Fibroblast of skin of scalp (primary cell): ENCODE data around the gene PDLIM5.
A peak's percentile ranks its signal among the peaks of the same experiment; 100 is the strongest.
"Not testable (repeated sequence)": the region's sequence is repeated elsewhere in the genome, so short reads cannot be mapped to it uniquely, and the experiment has no call there.

Source experiments
- DNase-seq: peaks from one replicate; pipeline ENCODE4 v3.0.0-alpha.2; 2013

Gene PDLIM5

DNA sequence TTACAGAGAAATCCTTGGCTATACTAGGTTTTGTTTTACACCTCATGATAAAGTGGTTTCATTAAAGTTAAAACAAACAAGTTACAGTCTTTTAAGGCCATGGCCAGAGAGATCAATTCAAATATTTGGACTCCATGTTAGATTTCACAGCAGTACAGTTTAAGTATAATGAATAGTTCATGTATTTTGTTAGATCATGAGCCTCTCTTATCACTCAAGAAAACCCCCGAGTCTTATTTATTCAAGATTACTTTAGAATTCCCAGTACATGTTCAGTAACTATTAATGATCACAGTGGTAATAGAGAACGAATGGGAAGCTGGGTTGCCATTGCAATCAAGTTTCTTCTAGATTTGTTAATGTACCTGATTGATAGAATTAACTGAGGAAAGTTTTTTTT lies 15.2 kb downstream of the PDLIM5 start:
- DNase-seq, result no peak

DNA sequence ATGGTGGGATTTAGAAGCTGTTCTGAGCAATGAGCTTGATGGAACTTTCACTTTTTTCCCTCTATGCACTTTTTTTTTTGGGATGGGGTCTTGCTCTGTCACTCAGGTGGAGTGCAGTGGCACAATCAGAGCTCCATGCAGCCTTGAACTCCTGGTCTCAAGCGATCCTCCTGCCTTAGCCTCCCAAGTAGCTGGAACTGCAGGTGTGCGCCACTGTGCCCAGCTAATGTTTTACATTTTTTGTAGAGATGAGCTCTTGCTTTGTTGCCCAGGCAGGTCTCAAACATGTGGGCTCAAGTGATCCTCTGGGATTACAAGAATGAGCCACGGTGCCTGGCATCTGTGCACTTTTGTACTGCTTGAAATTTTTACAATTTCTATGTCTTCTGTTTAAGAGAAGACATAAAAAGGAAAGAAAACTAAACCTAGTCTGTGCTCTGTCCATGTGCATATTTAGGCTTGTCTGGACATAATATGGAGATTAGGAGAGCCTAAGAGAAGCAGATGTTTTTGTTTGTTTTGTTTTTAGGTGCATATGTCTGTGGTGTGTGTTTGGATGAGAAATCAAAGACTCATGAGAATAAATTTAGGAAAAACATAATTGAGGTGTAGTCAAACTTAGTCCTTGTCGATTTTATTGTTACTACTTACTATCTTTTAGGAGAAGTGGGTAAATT lies 16.5 kb downstream of the PDLIM5 start:
- DNase-seq, result no peak

DNA sequence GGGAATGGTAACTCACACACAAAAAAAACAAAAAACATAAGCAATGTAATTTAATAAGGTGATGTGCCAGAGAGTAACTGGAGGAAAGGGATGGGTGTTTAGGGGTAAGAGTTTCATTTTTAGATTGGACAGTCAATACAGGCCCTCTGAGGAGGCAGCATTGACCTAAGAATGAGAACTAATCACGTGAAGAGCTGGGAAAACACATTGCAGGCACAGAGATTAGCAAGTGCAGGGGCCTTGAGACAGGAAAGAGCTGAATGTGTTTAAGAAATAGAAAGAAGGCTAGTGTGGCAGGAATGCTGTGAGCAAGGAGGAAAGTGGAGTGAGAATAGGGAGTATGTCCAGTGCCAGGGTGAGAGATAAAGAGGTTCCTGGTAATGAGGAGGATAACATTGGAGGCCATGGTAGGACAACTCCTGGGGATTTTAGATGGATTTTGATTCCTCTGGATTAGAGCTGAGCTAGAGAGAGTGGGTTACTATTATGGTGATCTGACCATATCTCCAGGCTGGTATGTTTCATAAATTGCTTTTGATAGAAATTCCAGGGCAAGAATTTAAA lies 17.6 kb downstream of the PDLIM5 start:
- DNase-seq, result no peak

DNA sequence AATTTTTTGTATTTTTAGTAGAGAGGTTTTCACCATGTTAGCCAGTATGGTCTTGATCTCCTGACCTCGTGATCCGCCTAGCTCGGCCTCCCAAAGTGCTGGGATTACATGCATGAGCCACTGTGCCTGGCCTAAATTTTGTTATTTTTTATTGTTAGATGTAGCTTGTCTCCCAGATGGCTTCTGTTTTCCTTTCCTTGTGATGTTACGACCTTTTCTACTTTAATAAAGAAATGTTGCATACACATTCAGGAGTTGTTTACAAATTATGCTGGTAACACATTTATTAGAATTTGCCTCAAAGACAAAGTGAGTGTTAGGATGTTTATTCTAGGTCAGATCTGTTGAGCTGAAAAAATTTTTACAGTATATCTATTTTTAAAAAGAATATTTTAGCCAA lies 18.4 kb downstream of the PDLIM5 start:
- DNase-seq, result no peak

DNA sequence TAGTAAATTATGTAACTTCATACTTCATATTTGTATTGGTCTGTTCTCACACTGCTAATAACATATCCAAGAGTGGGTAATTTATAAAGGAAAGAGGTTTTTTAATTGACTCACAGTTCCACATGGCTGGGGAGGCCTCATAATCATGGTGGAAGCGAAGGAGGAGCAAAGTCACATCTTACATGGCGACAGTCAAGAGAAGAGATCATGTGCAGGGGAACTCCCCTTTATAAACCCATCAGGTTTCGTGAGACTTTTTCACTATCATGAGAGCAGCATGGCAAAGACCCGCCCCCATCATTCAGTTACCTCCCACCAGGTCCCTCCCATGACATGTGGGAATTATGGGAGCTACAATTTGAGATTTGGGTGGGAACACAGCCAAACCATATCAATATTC lies 19.0 kb downstream of the PDLIM5 start:
- not testable (repeated sequence) for DNase-seq

DNA sequence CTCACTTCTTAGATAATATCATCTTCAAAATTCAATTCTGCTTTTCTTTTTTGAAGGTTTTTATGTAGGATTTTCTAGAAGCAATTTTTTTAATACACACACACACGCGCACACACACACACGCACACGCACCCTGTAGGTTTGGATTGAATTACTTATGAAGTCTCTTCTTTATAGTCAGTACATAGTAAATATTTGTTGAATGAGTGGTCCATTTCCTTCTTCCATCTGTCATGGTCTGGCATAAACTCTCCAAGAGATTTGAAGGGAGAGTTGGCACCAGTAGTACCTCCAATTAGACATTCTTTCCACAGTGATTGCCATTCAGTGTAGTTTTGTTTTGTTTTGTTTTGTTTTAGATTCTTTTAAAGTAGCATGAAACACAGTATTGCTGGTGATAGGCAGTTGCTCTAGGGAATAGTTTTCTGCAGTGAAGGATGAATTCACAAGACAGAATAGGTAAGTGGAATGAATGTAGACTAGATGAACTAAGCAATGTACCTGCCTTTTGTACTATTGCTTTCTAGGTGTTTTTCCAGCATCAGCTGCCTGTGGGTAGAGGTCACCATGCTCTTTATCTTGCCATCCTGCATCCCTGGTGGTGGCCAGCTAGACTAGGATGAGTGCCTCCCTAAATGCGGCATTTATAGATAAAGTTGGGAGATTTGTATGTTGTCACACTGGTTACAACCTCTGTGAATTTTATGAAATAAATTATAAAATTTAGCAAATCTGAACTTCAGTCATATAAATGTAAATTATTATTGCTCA lies 20.5 kb downstream of the PDLIM5 start:
- peak; percentile 79 for DNase-seq

DNA sequence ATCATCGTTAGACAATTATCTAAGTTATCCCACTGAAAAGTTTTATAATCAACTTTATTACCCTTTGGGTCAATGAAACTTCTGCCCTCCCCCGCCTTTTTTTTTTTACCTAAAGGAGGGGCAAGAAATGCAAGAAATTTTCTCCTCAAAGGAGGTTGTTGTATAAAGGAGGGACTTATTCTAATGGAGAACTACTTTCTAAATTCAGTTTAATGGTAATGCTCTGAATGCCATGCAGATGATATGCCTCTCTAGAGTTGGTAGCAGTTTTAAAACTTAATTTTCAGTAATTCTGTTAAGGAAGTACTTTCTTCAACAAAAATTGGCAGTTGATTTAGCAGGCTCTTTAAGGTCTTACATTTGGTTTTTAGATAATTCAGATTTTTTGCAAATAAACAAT lies 23.3 kb downstream of the PDLIM5 start:
- no peak for DNase-seq

DNA sequence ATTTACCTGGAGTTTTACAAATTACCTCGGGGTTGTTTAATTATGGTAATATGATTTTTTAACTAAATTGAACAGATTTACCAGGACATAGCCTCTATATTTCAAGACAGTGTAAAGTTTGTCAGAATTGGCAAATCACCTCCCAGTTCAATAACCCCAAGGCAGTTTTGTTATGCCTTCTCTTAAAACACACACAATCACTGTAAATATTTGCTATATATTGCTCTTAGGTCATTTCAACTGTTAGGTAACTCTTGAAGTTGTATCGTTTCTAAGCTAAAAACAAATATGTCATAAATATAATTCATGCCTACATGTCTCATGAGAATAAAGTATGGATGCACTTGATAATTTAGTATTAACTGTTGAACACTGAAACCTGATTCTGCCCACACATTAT lies 24.1 kb downstream of the PDLIM5 start:
- no peak for DNase-seq

DNA sequence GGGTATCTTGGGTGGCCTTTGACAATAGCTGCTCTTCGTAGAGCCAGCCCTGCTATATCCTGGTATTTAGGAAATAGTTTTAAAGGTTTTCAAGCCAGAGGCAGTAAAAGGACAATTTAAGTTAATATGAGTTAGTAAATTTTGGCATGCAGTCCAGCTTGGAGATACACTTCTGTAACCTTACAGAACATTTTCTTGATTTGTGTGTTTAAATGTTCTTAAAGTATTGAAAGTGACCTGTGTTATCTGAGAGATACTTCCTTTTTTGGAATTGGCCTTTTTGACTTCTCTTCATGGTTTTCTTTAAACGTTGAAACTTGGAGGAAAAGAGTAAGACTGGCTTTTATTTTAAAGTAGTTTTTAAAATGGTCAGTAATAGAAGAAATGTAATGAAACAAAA lies 25.5 kb downstream of the PDLIM5 start:
- DNase-seq, result no peak

DNA sequence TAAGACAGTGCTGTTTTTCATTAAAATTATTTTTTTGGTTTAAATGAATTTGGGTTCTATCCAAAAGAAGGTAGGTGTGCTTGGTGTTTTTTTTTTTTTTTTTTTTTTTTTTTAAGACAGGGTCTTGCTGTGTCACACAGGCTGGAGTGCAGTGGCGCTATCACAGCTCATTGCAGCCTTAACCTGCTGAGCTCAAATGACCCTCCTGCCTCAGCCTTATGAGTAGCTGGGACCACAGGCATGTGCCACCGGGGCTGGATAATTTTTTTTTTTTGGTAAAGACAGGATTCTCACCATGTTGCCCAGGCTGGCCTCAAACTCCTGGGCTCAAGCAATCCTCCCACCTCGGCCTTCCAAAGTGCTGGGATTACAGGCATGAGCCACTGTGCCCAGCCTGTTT lies 27.1 kb downstream of the PDLIM5 start:
- not testable (repeated sequence) for DNase-seq

DNA sequence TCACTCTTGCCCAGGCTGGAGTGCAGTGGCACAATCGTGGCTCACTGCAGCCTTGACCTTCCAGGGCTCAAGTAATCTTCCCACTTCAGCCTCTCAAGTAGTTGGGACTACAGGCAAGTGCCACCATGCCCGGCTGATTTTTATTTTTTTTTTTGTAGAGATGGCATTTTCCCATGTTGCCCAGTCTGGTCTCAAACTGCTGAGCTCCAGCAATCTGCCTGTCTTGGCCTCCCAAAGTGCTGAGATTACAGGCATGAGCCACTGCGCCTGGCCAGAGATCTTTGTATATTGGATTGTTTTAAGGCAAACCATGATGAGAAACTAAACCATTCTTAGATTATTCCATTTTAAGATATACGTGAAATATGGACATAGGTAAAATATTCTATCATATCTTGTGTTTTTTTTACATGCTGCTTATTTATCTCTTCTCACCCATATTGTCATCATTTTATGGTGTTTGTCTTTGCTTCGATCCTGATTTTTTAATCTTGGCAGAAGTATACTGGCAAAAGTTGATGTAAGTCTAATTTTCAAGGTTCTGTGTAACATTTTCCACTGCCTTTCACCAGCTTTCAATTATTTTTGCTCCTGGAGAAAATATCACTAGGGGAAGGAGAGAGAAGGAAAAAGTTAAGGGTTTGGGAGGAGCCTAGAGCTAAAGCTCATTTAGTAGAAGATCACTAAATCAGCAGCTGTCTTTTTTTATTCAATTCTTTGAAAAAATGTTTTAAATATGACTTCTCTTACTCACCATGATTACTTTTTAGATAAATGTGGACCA lies 27.8 kb downstream of the PDLIM5 start:
- no peak for DNase-seq

DNA sequence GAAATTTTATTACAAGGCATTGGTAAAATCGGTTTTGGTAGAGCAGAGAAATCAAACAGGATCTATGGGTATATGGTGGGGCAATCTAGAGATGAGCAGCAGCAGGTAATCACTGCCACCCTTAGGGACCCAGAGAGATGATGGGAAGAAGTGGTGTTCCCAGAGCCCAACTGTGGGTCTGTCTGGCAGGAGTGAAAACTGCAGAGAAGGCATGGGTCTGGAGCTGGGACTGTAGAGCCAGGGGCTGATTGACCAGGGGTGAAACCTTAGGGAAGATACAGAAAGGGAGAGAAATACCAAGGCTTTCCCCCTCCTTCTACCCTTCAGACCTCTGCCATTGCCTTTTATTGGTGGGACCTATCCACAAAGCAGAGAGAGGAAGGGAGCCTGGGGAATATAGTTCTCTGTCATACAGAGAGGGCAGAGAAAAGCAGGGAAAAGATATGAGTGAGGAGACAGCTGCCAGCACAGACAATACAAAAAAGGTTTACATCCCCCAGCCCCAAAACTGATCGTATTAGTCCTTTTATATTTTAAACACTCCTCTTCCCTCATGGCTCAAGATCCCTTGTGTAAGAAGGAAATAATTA lies 28.7 kb downstream of the PDLIM5 start:
- no peak for DNase-seq

DNA sequence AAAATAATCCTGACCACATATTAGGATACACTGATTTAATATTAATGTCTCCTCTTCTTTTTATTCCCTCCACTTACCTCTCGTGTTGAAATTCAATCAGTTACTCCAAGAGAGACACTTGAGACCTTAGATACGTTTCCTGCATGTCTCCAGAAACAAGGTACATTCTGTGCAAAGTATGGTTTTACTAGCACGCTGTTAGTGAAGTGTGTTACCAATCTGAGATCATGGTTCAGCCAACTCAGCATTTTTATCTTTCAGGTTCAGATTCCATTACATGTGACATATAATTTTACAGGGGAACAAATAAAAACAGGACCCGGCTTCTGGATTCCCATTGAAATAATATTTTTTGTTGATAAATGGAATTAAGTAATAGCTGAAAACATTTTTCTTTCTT lies 32.2 kb downstream of the PDLIM5 start:
- DNase-seq, result no peak

DNA sequence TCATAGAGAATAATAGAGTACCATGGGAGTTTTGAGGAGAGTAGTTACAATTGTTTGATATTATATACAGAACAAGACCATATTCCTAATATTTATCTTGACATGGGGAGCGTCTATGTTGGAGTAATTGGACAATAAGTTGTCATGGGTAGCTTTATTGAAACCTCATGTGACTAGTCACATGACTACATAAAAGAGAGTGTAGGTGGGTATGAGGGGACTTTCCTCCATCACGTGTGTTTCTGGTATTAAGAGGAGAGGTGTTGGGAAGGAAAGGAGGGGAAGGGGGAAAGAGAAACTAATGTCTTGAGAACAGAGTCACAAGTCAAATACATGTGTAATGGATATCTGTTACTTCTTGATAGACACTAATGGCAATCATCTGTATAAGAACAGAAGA lies 33.1 kb downstream of the PDLIM5 start:
- no peak for DNase-seq

DNA sequence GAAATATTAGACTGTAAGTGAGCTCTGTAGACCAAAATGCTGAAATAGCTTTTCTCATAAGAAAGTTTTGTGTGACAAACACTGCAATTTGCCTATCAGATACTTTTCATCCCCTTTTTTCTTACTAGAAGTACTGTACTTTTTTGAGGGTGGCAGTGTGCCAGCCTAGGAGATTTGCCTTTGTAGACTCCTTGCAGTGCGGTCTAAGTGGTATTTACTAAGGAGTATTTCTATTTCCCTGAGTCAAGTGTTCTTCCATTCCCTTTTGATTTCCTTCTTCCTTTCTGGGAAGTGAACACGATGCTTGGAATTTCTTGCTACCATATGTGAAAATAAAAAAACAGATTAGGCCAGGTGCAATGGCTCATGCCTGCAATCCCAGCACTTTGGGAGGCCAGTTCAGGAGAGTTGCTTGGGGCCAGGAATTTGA lies 34.6 kb downstream of the PDLIM5 start:
- peak; percentile 24 for DNase-seq

DNA sequence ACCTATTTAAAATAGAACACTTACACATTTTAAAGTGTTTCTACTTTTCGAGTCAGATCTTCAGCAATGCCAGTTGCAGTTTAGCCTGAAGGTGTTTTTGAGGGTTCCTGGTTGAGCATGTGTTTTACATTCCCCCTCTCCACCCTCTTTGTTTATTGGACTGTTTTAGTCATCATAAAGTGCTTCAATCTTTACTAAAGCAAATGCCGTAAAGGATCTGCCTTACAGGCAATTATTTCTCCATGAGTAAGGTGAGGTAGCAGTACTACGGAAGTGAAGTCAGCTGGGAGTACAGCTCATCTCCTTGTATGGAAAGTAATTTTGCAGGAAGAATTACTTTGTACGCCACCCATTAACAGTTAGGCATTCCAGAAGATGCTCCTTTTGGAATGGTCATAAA lies 36.9 kb downstream of the PDLIM5 start:
- DNase-seq, result no peak

DNA sequence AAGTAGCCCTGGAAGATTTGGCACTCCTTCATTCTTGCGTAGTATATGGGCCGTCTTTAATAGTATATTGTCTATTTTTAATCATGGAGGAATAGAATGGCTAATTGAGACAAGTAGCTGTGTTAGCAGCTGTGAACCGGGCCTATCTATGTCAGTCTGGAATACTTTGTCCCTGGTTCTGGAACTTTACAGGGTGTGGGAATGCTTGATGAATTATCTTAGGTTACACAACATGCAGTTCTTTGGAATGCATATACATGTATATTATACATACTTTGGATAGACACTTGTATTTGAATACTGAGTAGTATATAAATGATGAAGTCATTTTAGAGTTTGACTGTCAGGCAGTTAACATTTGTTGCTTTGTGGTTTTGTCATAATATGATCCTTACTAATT lies 37.4 kb downstream of the PDLIM5 start:
- DNase-seq, result peak; percentile 41

DNA sequence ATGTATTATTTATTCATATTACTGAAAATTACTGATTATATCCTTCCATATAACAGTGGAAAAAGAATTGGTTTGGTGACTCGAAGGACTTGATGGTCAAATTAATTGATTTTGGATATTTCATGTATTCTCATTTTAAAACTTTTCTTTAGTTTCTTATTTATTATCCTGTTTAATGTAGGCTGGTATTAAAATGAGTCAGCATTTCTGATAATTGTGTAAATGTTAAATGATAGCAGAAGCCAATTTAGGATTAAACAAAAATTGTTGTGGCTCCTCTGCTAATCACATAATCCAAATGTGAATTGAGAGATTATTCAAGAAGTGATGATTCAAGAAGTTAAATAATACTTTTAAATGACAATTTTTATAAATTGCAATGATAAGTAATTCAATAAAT lies 38.7 kb downstream of the PDLIM5 start:
- no peak for DNase-seq

DNA sequence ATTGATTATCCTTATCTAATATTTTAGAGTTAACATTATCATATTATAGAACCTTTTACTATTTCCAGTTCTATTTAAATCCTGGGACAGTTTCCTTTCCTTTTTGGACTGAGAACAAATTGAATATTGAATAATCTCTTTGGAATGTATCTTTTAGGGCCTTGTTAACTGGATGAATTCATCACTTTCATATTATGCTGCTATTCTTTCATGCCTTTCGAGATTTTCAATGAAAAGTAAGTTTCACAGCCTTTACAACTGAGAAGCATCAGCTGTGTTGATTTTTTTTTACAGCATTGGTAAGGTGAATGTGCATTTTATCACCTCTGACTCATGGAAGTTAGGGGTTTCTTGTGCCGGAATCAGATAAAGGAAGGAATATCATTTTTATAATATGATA lies 39.6 kb downstream of the PDLIM5 start:
- DNase-seq, result peak; percentile 52

DNA sequence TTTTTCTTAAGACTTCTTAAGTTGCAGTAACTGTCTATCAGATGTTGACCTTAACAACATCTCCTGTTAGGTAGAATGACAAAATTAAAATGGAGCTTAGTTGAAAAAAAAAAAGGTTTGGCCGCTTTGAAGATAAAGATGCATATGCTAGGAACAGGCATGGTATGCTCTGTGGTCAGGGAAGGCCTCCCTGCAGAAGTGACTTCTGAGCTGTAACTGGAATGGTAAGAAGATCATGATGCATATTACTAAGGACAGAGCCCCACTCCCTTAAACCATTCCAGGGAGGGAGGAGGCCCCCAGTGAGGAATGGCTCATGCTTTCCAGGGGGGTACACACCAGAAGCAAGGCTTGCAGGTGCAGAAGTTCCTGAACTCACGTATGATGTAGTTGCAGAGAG lies 43.7 kb downstream of the PDLIM5 start:
- no peak for DNase-seq

DNA sequence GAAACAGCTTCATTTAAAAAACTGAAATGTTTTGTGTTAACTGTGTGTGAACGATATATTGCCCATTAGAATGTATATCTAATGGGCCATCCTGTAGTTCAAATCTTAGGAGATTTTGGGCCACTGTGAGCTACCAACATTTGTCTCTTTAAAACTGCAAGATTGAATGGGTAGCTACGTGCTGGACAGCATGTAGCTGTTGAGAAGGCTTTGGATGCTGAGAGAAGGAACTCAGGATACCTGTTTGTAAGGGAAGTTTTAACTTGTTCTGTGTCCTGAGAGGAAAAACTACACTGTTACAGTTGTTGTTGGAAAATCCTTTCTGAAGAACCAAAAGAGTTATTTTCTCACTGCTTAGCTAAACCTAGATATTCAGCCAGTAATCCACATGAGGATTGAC lies 45.9 kb downstream of the PDLIM5 start:
- no peak for DNase-seq

DNA sequence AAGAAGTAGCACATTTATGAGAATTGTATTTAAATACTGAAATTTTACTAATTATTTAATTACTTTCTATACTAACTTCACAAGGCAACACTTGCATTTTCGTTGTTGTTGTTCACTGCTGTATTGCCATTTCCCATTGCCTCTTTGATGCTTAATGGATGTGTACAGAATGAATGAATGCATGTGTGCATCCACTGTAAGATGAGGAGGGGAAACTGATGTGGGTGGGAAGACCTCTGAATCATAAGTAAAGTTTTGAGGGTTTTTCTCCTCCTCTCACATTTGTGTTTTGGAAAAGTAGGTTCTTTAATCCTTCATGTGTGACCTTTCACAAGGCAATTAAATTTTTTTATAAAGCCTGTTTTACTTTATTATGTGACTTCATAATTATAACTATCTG lies 46.8 kb downstream of the PDLIM5 start:
- DNase-seq, result no peak

DNA sequence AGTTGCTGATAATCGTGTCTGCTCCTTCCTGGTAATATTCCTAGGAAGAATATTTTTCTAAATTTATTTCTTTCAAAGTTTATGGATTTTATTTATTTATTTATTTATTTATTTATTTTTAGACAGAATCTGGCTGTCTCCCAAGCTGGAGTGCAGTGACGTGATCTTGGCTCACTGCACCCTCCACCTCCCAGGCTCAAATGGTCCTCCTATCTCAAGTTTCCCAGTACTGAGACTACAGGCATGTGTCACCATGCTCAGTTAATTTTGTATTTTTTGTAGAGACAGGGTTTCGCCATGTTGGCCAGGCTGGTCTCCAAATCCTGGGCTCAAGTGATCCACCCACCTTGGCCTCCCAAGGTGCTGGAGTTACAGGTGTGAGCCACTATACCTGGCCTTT lies 48.9 kb downstream of the PDLIM5 start:
- no peak for DNase-seq
